ENCODE data around the gene CPVL.

Gene CPVL

GRCh38 chr7:29163854-29164253, 17.5 kb upstream of the CPVL start:
- no peak for TF ChIP-seq ZNF701 (tag by site-specific recombination; IDR thresholded peaks at IDR 0.05)
- TF ChIP-seq HIC1 (tag by site-specific recombination; IDR thresholded peaks at IDR 0.05), result no peak
- no peak for TF ChIP-seq ZNF549 (tag by site-specific recombination; IDR thresholded peaks at IDR 0.05)
- CTCF ChIA-PET, result interaction anchor here (0.5 kb wide), 1 partner anchor 350 kb away, joined by 3 read pairs; no protein-coding TSS in a partner anchor

GRCh38 chr7:29162577-29162976, 16.2 kb upstream of the CPVL start:
- ChIA-PET POLR2A (no interaction called here), CTCF (no interaction called here)

More at GRCh38 chr7:29163854-29164253, 17.5 kb upstream of the CPVL start:
- 0 out of 2 replicates have a peak, but pooled peaks cover under 1% of the 10 kb centered on the region for H3K4me1 ChIP-seq (ENCODE audit: control insufficient read depth, insufficient read depth, low read length)
- H3K36me3 ChIP-seq (ENCODE audit: control insufficient read depth in 2 of 2, insufficient read depth in 1 of 2, low read length in 2 of 2), result no peaks in the 10 kb centered on the region
- H3K27ac ChIP-seq (ENCODE audit: extremely low read depth, low read depth, low read length), result no peak overlapping the region
- POLR2A ChIA-PET, result interaction anchor here (0.6 kb wide), 1 partner anchor 17 kb away, joined by 3 read pairs; no protein-coding TSS in a partner anchor
- H3K4me3 ChIP-seq (ENCODE audit: low read depth, low read length), result no peak overlapping the region
- H3K9me3 ChIP-seq (ENCODE audit: control insufficient read depth, insufficient read depth, low read depth, low read length), result peaks cover 2% of the 10 kb centered on the region; the same call in 1 of the 2 replicates

GRCh38 chr7:29161231-29161630, 14.9 kb upstream of the CPVL start:
- H3K9me3 ChIP-seq (ENCODE audit: control insufficient read depth, insufficient read depth, low read depth, low read length), result peaks cover 2% of the 10 kb centered on the region; the same call in 1 of the 2 replicates
- CTCF ChIA-PET, result interaction anchor here (0.6 kb wide), 1 partner anchor 31 kb away, joined by 3 read pairs; no protein-coding TSS in a partner anchor
- H3K4me3 ChIP-seq (ENCODE audit: low read depth, low read length), result no peak overlapping the region
- POLR2A ChIA-PET, result no interaction called here
- no peaks in the 10 kb centered on the region for H3K36me3 ChIP-seq (ENCODE audit: control insufficient read depth in 2 of 2, insufficient read depth in 1 of 2, low read length in 2 of 2)
- H3K27ac ChIP-seq (ENCODE audit: extremely low read depth, low read depth, low read length), result no peak overlapping the region
- no peak for TF ChIP-seq ZNF169 (tag by site-specific recombination; IDR thresholded peaks at IDR 0.05)
- no peak for TF ChIP-seq ZNF555 (tag by site-specific recombination; conservative IDR thresholded peaks at IDR 0.05)
- TF ChIP-seq ZBTB44 (tag by site-specific recombination; IDR thresholded peaks at IDR 0.05), result no peak
- TF ChIP-seq ZBTB7A (tag by site-specific recombination; IDR thresholded peaks at IDR 0.05; ENCODE audit: low read depth), result no peak
- no peak for TF ChIP-seq ZSCAN16 (tag by site-specific recombination; IDR thresholded peaks at IDR 0.05)
- no peak for TF ChIP-seq ELK4 (IDR thresholded peaks at IDR 0.05; ENCODE audit: borderline replicate concordance, low read depth, low read length)
- no peak for TF ChIP-seq KLF16 (tag by site-specific recombination; IDR thresholded peaks at IDR 0.05)
- 0 out of 2 replicates have a peak, but pooled peaks cover 8% of the 10 kb centered on the region for H3K4me1 ChIP-seq (ENCODE audit: control insufficient read depth, insufficient read depth, low read length)

More at GRCh38 chr7:29162577-29162976, 16.2 kb upstream of the CPVL start:
- Histone ChIP-seq H3K4me3 (ENCODE audit: low read depth, low read length) (no peak overlapping the region), H3K4me1 (ENCODE audit: control insufficient read depth, insufficient read depth, low read length) (0 out of 2 replicates have a peak, but pooled peaks cover 3% of the 10 kb centered on the region), H3K36me3 (ENCODE audit: control insufficient read depth in 2 of 2, insufficient read depth in 1 of 2, low read length in 2 of 2) (no peaks in the 10 kb centered on the region), H3K27ac (ENCODE audit: extremely low read depth, low read depth, low read length) (no peak overlapping the region), H3K9me3 (ENCODE audit: control insufficient read depth, insufficient read depth, low read depth, low read length) (peaks cover 2% of the 10 kb centered on the region; the same call in 1 of the 2 replicates)
- TF ChIP-seq ZNF600 (tag by site-specific recombination; IDR thresholded peaks at IDR 0.05), result 0 out of 2 replicates have a peak, but pooled peaks have one; percentile 21
- no peak for TF ChIP-seq ZBTB20 (tag by site-specific recombination; IDR thresholded peaks at IDR 0.05)

GRCh38 chr7:29160080-29160479, 13.7 kb upstream of the CPVL start:
- Histone ChIP-seq H3K36me3 (ENCODE audit: control insufficient read depth in 2 of 2, insufficient read depth in 1 of 2, low read length in 2 of 2) (no peaks in the 10 kb centered on the region), H3K27ac (ENCODE audit: extremely low read depth, low read depth, low read length) (no peak overlapping the region), H3K4me3 (ENCODE audit: low read depth, low read length) (no peak overlapping the region), H3K9me3 (ENCODE audit: control insufficient read depth, insufficient read depth, low read depth, low read length) (no peaks in the 10 kb centered on the region), H3K4me1 (ENCODE audit: control insufficient read depth, insufficient read depth, low read length) (0 out of 2 replicates have a peak, but pooled peaks cover 8% of the 10 kb centered on the region)
- CTCF ChIA-PET, result interaction anchor here (0.8 kb wide), 1 partner anchor 239 kb away, joined by 3 read pairs; no protein-coding TSS in a partner anchor
- POLR2A ChIA-PET, result no interaction called here
- TF ChIP-seq ZNF362 (tag by site-specific recombination; IDR thresholded peaks at IDR 0.05) (no peak), ZNF776 (tag by site-specific recombination; IDR thresholded peaks at IDR 0.05; ENCODE audit: borderline replicate concordance) (no peak), MEIS1 (CRISPR knock-in tag; IDR thresholded peaks at IDR 0.05; ENCODE audit: borderline replicate concordance) (no peak), ZBTB48 (tag by site-specific recombination; IDR thresholded peaks at IDR 0.05) (no peak), PBX3 (CRISPR knock-in tag; IDR thresholded peaks at IDR 0.05) (no peak), ZBTB26 (tag by site-specific recombination; optimal IDR thresholded peaks at IDR 0.05) (no peak)

All from HEK293 (cell line).